Caco-2 (cell line): ENCODE measurements around the gene FAT1. TPM values are rescaled to one million over a fixed set of nuclear protein-coding genes. Genes with fewer than 3 reads are reported as not detected.

Experiments
- BruUV-seq: library from RNA; stranded (reverse); fragments of 400-500 nt; replicated peaks from 2 replicates; lab custom pipeline; 2021; lab: Mats Ljungman, UMichigan
- CTCF ChIA-PET: fragments of 300-600 bp; sonication (Branson Sonifier 250); formaldehyde crosslinking; loops from one replicate; lab custom pipeline; 2022; ENCODE audit warnings: antibody characterized with exemption; lab: Charles Lee
- POLR2A ChIA-PET: fragments of 300-600 bp; sonication (Branson Sonifier 250); formaldehyde crosslinking; loops from one replicate; lab custom pipeline; 2022; ENCODE audit warnings: antibody characterized with exemption; lab: Charles Lee
- DNase-seq, 2 experiments: peaks; one replicate each; pipeline versions ENCODE4 v3.0.0 to v3.0.0-alpha.2; 2020 to 2022
- H3K27me3 ChIP-seq: replicated peaks from 2 replicates; pipeline ENCODE4 v1.6.0; 2011; ENCODE audit warnings: low read length; ENCODE audit not compliant: control insufficient read depth, insufficient read depth
- H3K36me3 ChIP-seq: 2 replicates; pipeline ENCODE4 v1.5.1; 2011; ENCODE audit warnings: low read length; ENCODE audit not compliant: control insufficient read depth, insufficient read depth
- H3K4me1 ChIP-seq: fragments of 250-450 bp; sonication (Bioruptor Pico); 2 replicates; pipeline ENCODE4 v1.5.1; 2020; ENCODE audit warnings: mild to moderate bottlenecking
- H3K4me3 ChIP-seq: 2 replicates; pipeline ENCODE4 v1.5.1; 2011; ENCODE audit warnings: low read depth, mild to moderate bottlenecking, control low read depth, low read length
- H3K9me3 ChIP-seq: fragments of 250-450 bp; sonication (Bioruptor Pico); 2 replicates; pipeline ENCODE4 v1.5.1; 2020; ENCODE audit warnings: mild to moderate bottlenecking, moderate library complexity
- H3K27ac Mint-ChIP-seq: one replicate; pipeline ENCODE4 v1.8.0; 2022; ENCODE audit warnings: mixed read lengths; ENCODE audit not compliant: unreplicated experiment
- H3K27me3 Mint-ChIP-seq: one replicate; pipeline ENCODE4 v1.8.0; 2022; ENCODE audit warnings: mixed read lengths; ENCODE audit not compliant: insufficient read depth, unreplicated experiment
- H3K36me3 Mint-ChIP-seq: one replicate; pipeline ENCODE4 v1.8.0; 2022; ENCODE audit warnings: mild to moderate bottlenecking, mixed read lengths; ENCODE audit not compliant: insufficient read depth, unreplicated experiment
- H3K4me1 Mint-ChIP-seq: one replicate; pipeline ENCODE4 v1.8.0; 2022; ENCODE audit warnings: low read depth, mixed read lengths; ENCODE audit not compliant: unreplicated experiment
- H3K4me3 Mint-ChIP-seq: one replicate; pipeline ENCODE4 v1.8.0; 2022; ENCODE audit warnings: mild to moderate bottlenecking, moderate library complexity, mixed read lengths; ENCODE audit not compliant: unreplicated experiment
- H3K9me3 Mint-ChIP-seq: one replicate; pipeline ENCODE4 v1.8.0; 2022; ENCODE audit warnings: mixed read lengths; ENCODE audit not compliant: unreplicated experiment
- CTCF ChIP-seq, 2 experiments: fragments of 200-600 bp in 1 of 2; IDR thresholded peaks; 1 replicate in 1 of 2; 2 replicates in 1 of 2; pipeline versions ENCODE4 v1.5.1 to v1.8.0; 2011 to 2022; ENCODE audit warnings: antibody characterized with exemption in 1 of 2, control low read depth in 1 of 2, inconsistent platforms in 1 of 2, low read depth in 1 of 2, low read length in 1 of 2, mild to moderate bottlenecking in 1 of 2, moderate library complexity in 1 of 2; ENCODE audit not compliant: insufficient read depth in 1 of 2, severe bottlenecking in 1 of 2, unreplicated experiment in 1 of 2
- intact Hi-C: fragments of 100-400 bp; cut with micrococcal nuclease; formaldehyde crosslinking; loops from one replicate; pipeline ENCODE4 v1.10.0; 2022; ENCODE audit not compliant: unreplicated experiment
- total RNA-seq: library from RNA; stranded (reverse); gene quantifications from 2 replicates; pipeline ENCODE4 v1.2.3, GENCODE V29; 2022

The FAT1 gene
- total RNA-seq, 1 experiment from 2014 or later, result 135 TPM

- no peak for TF ChIP-seq CTCF (IDR thresholded peaks at IDR 0.05; ENCODE audit: insufficient read depth in 1 of 2, low read depth in 1 of 2, low read length in 1 of 2, severe bottlenecking in 1 of 2, unreplicated experiment in 1 of 2)
- BruUV-seq, result no TSS peak
- Histone ChIP-seq H3K36me3 (no peaks in the 10 kb centered on the region), H3K4me3 (no peak overlapping the region), H3K4me1 (peaks cover 37% of the 10 kb centered on the region), H3K9me3 (no peaks in the 10 kb centered on the region), H3K27me3 (no peaks in the 10 kb centered on the region)
- Mint-ChIP-seq H3K4me3 (no peak overlapping the region), H3K27me3 (no peaks in the 10 kb centered on the region), H3K36me3 (peaks cover 36% of the 10 kb centered on the region), H3K4me1 (peaks cover 43% of the 10 kb centered on the region), H3K27ac (no peak overlapping the region), H3K9me3 (peaks cover 13% of the 10 kb centered on the region)
- ChIA-PET POLR2A (no interaction called here), CTCF (no interaction called here)
- intact Hi-C loops, result no loop called here
- DNase-seq, result no peak
These were observed 32.3 kb downstream of the FAT1 start for GRCh38 chr4:186691396-186691795.

GRCh38 chr4:186689476-186689875, 34.2 kb downstream of the FAT1 start:
- POLR2A ChIA-PET, result interaction anchor here (0.9 kb wide), 1 partner anchor 34 kb away, joined by 4 read pairs; the partner anchor contains the start of gene FAT1
- peaks cover 45% of the 10 kb centered on the region for H3K4me1 Mint-ChIP-seq
- no peaks in the 10 kb centered on the region for H3K36me3 ChIP-seq
- H3K4me3 ChIP-seq, result no peak overlapping the region
- peaks cover 30% of the 10 kb centered on the region for H3K36me3 Mint-ChIP-seq
- no peaks in the 10 kb centered on the region for H3K27me3 Mint-ChIP-seq
- peaks cover 12% of the 10 kb centered on the region for H3K9me3 Mint-ChIP-seq
- H3K27me3 ChIP-seq, result no peaks in the 10 kb centered on the region
- BruUV-seq, result no TSS peak
- peak overlapping the region; percentile 39 for H3K27ac Mint-ChIP-seq
- TF ChIP-seq CTCF (IDR thresholded peaks at IDR 0.05; ENCODE audit: insufficient read depth in 1 of 2, low read depth in 1 of 2, low read length in 1 of 2, severe bottlenecking in 1 of 2, unreplicated experiment in 1 of 2), result no peak
- H3K4me1 ChIP-seq, result peaks cover 53% of the 10 kb centered on the region
- intact Hi-C loops, result no loop called here
- no peak overlapping the region for H3K4me3 Mint-ChIP-seq
- no peaks in the 10 kb centered on the region for H3K9me3 ChIP-seq
- no peak for DNase-seq
- CTCF ChIA-PET, result interaction anchor here (1.4 kb wide), 1 partner anchor 34 kb away, joined by 4 read pairs; the partner anchor contains the start of gene FAT1

GRCh38 chr4:186688150-186688943, 35.3 kb downstream of the FAT1 start:
- Histone ChIP-seq H3K9me3 (no peaks in the 10 kb centered on the region), H3K4me1 (peaks cover 64% of the 10 kb centered on the region), H3K27me3 (no peaks in the 10 kb centered on the region), H3K36me3 (no peaks in the 10 kb centered on the region), H3K4me3 (no peak overlapping the region)
- Mint-ChIP-seq H3K36me3 (peaks cover 27% of the 10 kb centered on the region), H3K4me1 (peaks cover 44% of the 10 kb centered on the region), H3K27me3 (no peaks in the 10 kb centered on the region), H3K4me3 (no peak overlapping the region), H3K27ac (peak overlapping the region; percentile 87), H3K9me3 (peaks cover under 1% of the 10 kb centered on the region)
- BruUV-seq, result no TSS peak
- no peak for TF ChIP-seq CTCF (IDR thresholded peaks at IDR 0.05; ENCODE audit: insufficient read depth in 1 of 2, low read depth in 1 of 2, low read length in 1 of 2, severe bottlenecking in 1 of 2, unreplicated experiment in 1 of 2)
- CTCF ChIA-PET, result interaction anchor here (0.6 to 1.4 kb wide), 2 partner anchors 35 to 484 kb away, joined by 4 to 7 read pairs; partner anchors contain the start of gene FAT1
- DNase-seq, result no peak
- intact Hi-C loops, result no loop called here
- POLR2A ChIA-PET, result no interaction called here
